A549 treated with Mapracorat at 1 μM for 4 hours (cell line): ENCODE measurements around the gene SSPN. TPM values are rescaled to one million over a fixed set of nuclear protein-coding genes. Genes with fewer than 3 reads are reported as not detected.

Source experiments
- total RNA-seq: library from RNA; stranded (reverse); fragments of 200-300 nt; extraction: Qiagen RNA extraction; gene quantifications from 5 replicates; pipeline ENCODE4 v1.2.3, GENCODE V29; 2022

The SSPN gene, protein sequence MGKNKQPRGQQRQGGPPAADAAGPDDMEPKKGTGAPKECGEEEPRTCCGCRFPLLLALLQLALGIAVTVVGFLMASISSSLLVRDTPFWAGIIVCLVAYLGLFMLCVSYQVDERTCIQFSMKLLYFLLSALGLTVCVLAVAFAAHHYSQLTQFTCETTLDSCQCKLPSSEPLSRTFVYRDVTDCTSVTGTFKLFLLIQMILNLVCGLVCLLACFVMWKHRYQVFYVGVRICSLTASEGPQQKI
- 0.43 to 0.73 TPM (median 0.48 TPM) in 5 replicates for total RNA-seq

DNA sequence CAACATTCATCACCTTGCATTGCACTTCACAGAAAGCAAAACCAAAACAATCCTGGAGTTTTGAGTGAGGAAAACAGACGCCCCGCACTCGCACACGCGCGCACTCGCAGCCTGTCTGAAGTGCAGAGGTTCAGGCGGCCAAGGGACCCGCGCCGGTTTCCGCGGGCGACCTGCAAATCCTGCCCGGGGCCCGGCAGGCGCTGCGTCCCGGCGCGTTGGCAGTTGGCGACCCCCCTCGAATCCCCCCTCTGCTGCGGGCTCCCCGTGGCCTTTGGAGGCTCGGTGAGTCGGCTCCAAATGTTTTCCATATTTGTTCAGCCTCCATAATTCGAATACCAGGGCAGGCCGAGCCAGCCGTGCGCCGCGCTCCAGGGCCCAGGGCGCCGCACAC, at the start of gene SSPN:
TSS of gene SSPN (plus strand) at position 324 of the 391 bp plus-strand sequence. CDS start 100 bp downstream, outside the sequence.

Other genes starting within 250 kb of the SSPN start
- gene RASSF8, start 236.9 kb upstream of the SSPN start, total RNA-seq: 6.4 to 11.6 TPM (median 9.8 TPM) in 5 replicates
- 0.28 to 1.6 TPM (median 0.47 TPM) in 5 replicates for gene BHLHE41, start 70.5 kb upstream of the SSPN start, total RNA-seq